Measurements from ENCODE around the gene MAJIN.

Gene MAJIN

GRCh38 chr11:64951529-64951928 lies 20.4 kb downstream of the MAJIN start:
- no peaks in the 10 kb centered on the region for H3K4me1 ChIP-seq
- no peak overlapping the region for H3K4me3 ChIP-seq
- no peak for DNase-seq
- no peak overlapping the region for H3K27ac ChIP-seq
- no peaks in the 10 kb centered on the region for H3K36me3 ChIP-seq
- H3K9me3 ChIP-seq = no peaks in the 10 kb centered on the region
- no peak for TF ChIP-seq CTCF (IDR thresholded peaks at IDR 0.05)
- H3K27me3 ChIP-seq = peaks cover 0 to 35% of the 10 kb centered on the region in 2 donors
- intact Hi-C loops (cut with DNase I; ENCODE audit: low total_unique reads) = no loop called here

GRCh38 chr11:64947208-64947814 lies 24.6 kb downstream of the MAJIN start:
- DNase-seq = no peak
- peaks cover 0 to 13% of the 10 kb centered on the region in 2 donors for H3K27me3 ChIP-seq
- H3K27ac ChIP-seq = no peak overlapping the region
- no peak overlapping the region for H3K4me3 ChIP-seq
- H3K36me3 ChIP-seq = no peaks in the 10 kb centered on the region
- no peak for TF ChIP-seq CTCF (IDR thresholded peaks at IDR 0.05)
- no peaks in the 10 kb centered on the region for H3K4me1 ChIP-seq
- intact Hi-C loops (cut with DNase I; ENCODE audit: low total_unique reads) = no loop called here
- H3K9me3 ChIP-seq = no peaks in the 10 kb centered on the region

GRCh38 chr11:64936539-64936938 lies 35.4 kb downstream of the MAJIN start:
- Histone ChIP-seq H3K4me1 (no peaks in the 10 kb centered on the region), H3K27me3 (peaks cover 0 to 3% of the 10 kb centered on the region in 2 donors), H3K36me3 (peaks cover 19 to 39% (median 31%) of the 10 kb centered on the region in 3 donors), H3K9me3 (no peaks in the 10 kb centered on the region), H3K4me3 (no peak overlapping the region), H3K27ac (no peak overlapping the region)
- intact Hi-C loops (cut with DNase I; ENCODE audit: low total_unique reads) = no loop called here
- TF ChIP-seq CTCF (IDR thresholded peaks at IDR 0.05) = no peak
- DNase-seq = no peak

GRCh38 chr11:64935359-64936081 lies 36.4 kb downstream of the MAJIN start, which contains the start of gene GPHA2:
Gene GPHA2, minus strand, starts transcription at chr11:64935893. Its CDS starts 433 bp downstream, at chr11:64935460.
- no peaks in the 10 kb centered on the region for H3K27me3 ChIP-seq
- no peak for TF ChIP-seq CTCF (IDR thresholded peaks at IDR 0.05)
- intact Hi-C loops (cut with DNase I; ENCODE audit: low total_unique reads) = no loop called here
- DNase-seq = no peak
- no peak within 1 kb of the TSS for H3K4me3 ChIP-seq
- peaks cover 29 to 49% (median 42%) of the 10 kb centered on the region in 3 donors for H3K36me3 ChIP-seq
- no peaks in the 10 kb centered on the region for H3K9me3 ChIP-seq
- H3K4me1 ChIP-seq = no peaks in the 10 kb centered on the region
- no peak within 1 kb of the TSS for H3K27ac ChIP-seq

GRCh38 chr11:64934682-64935358 lies 37.1 kb downstream of the MAJIN start:
- peaks cover 35 to 56% (median 49%) of the 10 kb centered on the region in 3 donors for H3K36me3 ChIP-seq
- no peaks in the 10 kb centered on the region for H3K27me3 ChIP-seq
- no peaks in the 10 kb centered on the region for H3K4me1 ChIP-seq
- TF ChIP-seq CTCF (IDR thresholded peaks at IDR 0.05) = no peak
- H3K9me3 ChIP-seq = no peaks in the 10 kb centered on the region
- intact Hi-C loops (cut with DNase I; ENCODE audit: low total_unique reads) = no loop called here
- H3K27ac ChIP-seq = no peak overlapping the region
- H3K4me3 ChIP-seq = no peak overlapping the region
- no peak for DNase-seq

Data from tibial artery (tissue), 4 donors.